ENCODE data around the gene TM9SF1. TPM values are rescaled to one million over a fixed set of nuclear protein-coding genes. Genes with fewer than 3 reads are reported as not detected.
A peak's percentile ranks its signal among the peaks of the same experiment; 100 is the strongest.

TM9SF1 gene
- total and polyA plus RNA-seq, 9 of the 15 experiments (the other 6 are each of a cell fraction or from before 2014, with no cell fraction given): 5.3 to 20.3 (median 11.8) TPM

DNA sequence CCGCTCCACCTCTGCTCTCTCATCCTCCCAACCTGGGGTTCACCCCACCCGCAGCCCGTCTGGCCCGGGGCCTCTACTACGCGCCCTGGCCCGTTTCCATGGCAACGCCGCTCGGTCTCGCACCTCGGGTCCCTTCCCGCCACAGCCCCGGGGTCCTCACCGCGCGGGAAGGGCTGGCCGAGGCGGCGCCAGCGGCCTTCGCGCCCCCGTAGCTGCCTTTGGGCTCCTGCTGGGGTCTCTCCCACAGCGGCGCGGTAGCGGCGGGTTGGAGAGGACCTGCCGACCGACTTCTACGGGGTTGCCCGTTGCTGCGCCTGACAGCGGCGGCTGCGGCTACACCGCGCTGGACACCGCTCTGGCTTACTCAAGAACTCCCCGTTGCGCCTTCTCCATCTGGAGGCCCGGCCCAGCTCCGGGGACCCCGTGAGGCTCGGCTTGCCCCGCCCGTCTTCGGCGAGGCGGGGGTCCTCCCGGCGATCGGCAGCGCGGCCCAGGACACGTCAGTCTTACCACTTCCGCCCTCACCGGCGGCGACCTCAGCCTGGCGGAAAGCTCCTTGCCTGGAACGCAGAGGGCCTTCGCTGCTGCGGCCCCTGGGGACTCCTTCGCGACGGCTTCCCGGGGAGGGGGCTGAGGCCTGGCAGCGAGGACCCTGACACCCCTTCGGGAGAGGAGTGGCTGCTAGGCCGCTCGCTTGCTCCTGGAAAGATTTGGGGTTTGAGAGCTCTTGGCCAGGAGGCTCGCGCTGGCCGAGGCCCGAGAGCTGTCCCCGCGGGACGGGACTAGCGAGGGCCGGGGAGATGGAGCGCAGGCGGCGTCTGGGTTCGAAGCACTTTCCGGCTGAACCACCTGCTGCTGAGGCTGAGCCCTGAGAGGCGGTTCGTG is at the start of gene TM9SF1 (continued):
- TF ChIP-seq, protein P1, sequence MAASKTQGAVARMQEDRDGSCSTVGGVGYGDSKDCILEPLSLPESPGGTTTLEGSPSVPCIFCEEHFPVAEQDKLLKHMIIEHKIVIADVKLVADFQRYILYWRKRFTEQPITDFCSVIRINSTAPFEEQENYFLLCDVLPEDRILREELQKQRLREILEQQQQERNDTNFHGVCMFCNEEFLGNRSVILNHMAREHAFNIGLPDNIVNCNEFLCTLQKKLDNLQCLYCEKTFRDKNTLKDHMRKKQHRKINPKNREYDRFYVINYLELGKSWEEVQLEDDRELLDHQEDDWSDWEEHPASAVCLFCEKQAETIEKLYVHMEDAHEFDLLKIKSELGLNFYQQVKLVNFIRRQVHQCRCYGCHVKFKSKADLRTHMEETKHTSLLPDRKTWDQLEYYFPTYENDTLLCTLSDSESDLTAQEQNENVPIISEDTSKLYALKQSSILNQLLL (CRISPR knock-in tag; IDR thresholded peaks at IDR 0.05; ENCODE audit: borderline replicate concordance): no peak
- TF ChIP-seq ZNF79 (CRISPR knock-in tag; IDR thresholded peaks at IDR 0.05; ENCODE audit: low read depth) (no peak), DACH1 (IDR thresholded peaks at IDR 0.05; ENCODE audit: partially characterized antibody) (peak; percentile 86), POLR2A (conservative IDR thresholded peaks at IDR 0.05) (peak; percentile 80), ZNF121 (CRISPR knock-in tag; conservative IDR thresholded peaks at IDR 0.05) (no peak), RBM14 (IDR thresholded peaks at IDR 0.05; ENCODE audit: borderline replicate concordance, insufficient read depth, low read depth, low read length) (0 out of 2 replicates have a peak, but pooled peaks have one; percentile 31), NONO (IDR thresholded peaks at IDR 0.05; ENCODE audit: low read depth in 2 of 2, low read length in 1 of 2) (no peak), ZNF584 (CRISPR knock-in tag; IDR thresholded peaks at IDR 0.05; ENCODE audit: low read depth) (no peak), KDM2B (CRISPR knock-in tag; IDR thresholded peaks at IDR 0.05) (no peak), NFRKB (IDR thresholded peaks at IDR 0.05; ENCODE audit: low read depth) (no peak)
- TF ChIP-seq, protein P2, sequence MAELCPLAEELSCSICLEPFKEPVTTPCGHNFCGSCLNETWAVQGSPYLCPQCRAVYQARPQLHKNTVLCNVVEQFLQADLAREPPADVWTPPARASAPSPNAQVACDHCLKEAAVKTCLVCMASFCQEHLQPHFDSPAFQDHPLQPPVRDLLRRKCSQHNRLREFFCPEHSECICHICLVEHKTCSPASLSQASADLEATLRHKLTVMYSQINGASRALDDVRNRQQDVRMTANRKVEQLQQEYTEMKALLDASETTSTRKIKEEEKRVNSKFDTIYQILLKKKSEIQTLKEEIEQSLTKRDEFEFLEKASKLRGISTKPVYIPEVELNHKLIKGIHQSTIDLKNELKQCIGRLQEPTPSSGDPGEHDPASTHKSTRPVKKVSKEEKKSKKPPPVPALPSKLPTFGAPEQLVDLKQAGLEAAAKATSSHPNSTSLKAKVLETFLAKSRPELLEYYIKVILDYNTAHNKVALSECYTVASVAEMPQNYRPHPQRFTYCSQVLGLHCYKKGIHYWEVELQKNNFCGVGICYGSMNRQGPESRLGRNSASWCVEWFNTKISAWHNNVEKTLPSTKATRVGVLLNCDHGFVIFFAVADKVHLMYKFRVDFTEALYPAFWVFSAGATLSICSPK (IDR thresholded peaks at IDR 0.05; ENCODE audit: borderline replicate concordance): no peak
- TF ChIP-seq, protein P3, sequence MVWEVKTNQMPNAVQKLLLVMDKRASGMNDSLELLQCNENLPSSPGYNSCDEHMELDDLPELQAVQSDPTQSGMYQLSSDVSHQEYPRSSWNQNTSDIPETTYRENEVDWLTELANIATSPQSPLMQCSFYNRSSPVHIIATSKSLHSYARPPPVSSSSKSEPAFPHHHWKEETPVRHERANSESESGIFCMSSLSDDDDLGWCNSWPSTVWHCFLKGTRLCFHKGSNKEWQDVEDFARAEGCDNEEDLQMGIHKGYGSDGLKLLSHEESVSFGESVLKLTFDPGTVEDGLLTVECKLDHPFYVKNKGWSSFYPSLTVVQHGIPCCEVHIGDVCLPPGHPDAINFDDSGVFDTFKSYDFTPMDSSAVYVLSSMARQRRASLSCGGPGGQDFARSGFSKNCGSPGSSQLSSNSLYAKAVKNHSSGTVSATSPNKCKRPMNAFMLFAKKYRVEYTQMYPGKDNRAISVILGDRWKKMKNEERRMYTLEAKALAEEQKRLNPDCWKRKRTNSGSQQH (CRISPR knock-in tag; IDR thresholded peaks at IDR 0.05): no peak
- TF ChIP-seq, protein P4, sequence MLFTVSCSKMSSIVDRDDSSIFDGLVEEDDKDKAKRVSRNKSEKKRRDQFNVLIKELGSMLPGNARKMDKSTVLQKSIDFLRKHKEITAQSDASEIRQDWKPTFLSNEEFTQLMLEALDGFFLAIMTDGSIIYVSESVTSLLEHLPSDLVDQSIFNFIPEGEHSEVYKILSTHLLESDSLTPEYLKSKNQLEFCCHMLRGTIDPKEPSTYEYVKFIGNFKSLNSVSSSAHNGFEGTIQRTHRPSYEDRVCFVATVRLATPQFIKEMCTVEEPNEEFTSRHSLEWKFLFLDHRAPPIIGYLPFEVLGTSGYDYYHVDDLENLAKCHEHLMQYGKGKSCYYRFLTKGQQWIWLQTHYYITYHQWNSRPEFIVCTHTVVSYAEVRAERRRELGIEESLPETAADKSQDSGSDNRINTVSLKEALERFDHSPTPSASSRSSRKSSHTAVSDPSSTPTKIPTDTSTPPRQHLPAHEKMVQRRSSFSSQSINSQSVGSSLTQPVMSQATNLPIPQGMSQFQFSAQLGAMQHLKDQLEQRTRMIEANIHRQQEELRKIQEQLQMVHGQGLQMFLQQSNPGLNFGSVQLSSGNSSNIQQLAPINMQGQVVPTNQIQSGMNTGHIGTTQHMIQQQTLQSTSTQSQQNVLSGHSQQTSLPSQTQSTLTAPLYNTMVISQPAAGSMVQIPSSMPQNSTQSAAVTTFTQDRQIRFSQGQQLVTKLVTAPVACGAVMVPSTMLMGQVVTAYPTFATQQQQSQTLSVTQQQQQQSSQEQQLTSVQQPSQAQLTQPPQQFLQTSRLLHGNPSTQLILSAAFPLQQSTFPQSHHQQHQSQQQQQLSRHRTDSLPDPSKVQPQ (CRISPR knock-in tag; IDR thresholded peaks at IDR 0.05; ENCODE audit: borderline replicate concordance): no peak
